A673 (cell line): ENCODE data around the gene HTR1D. TPM values are rescaled to one million over a fixed set of nuclear protein-coding genes. Genes with fewer than 3 reads are reported as not detected.
"Not testable (repeated sequence)": the region's sequence is repeated elsewhere in the genome, so short reads cannot be mapped to it uniquely, and the experiment has no call there.

Source experiments
- BruUV-seq: library from RNA; stranded (reverse); fragments of 400-500 nt; replicated peaks from 2 replicates; lab custom pipeline; 2021; lab: Mats Ljungman, UMichigan
- CTCF ChIA-PET: fragments of 300-600 bp; sonication (Branson Sonifier 250); formaldehyde crosslinking; loops from one replicate; lab custom pipeline; 2022; ENCODE audit warnings: antibody characterized with exemption; lab: Charles Lee
- POLR2A ChIA-PET: fragments of 300-600 bp; sonication (Branson Sonifier 250); formaldehyde crosslinking; loops from one replicate; lab custom pipeline; 2022; ENCODE audit warnings: antibody characterized with exemption; ENCODE audit not compliant: low non-redundant PET; lab: Charles Lee
- DNase-seq: peaks from one replicate; pipeline ENCODE4 v3.0.0-alpha.2; 2015; ENCODE audit warnings: low spot score
- H3K27ac ChIP-seq: fragments of 200-600 bp; sonication (generic); 2 replicates; pipeline ENCODE4 v1.5.1; 2016; ENCODE audit warnings: mixed run types, low read depth, mild to moderate bottlenecking, mixed read lengths, antibody characterized with exemption, low read length; ENCODE audit not compliant: poor library complexity, severe bottlenecking
- H3K27me3 ChIP-seq: fragments of 200-600 bp; sonication (generic); replicated peaks from 2 replicates; pipeline ENCODE4 v1.6.1; 2017; ENCODE audit warnings: mixed run types, low read depth, mild to moderate bottlenecking, mixed read lengths, antibody characterized with exemption, low read length; ENCODE audit not compliant: insufficient read depth, poor library complexity
- H3K36me3 ChIP-seq: fragments of 200-600 bp; sonication (generic); 2 replicates; pipeline ENCODE4 v1.6.1; 2016; ENCODE audit warnings: mixed run types, mild to moderate bottlenecking, mixed read lengths, antibody characterized with exemption, low read length; ENCODE audit not compliant: insufficient read depth, poor library complexity, severe bottlenecking
- H3K4me1 ChIP-seq: fragments of 200-600 bp; sonication (generic); 2 replicates; pipeline ENCODE4 v1.6.1; 2017; ENCODE audit warnings: mixed run types, mild to moderate bottlenecking, mixed read lengths, antibody characterized with exemption, low read length; ENCODE audit not compliant: insufficient read depth, poor library complexity, severe bottlenecking
- H3K4me3 ChIP-seq: fragments of 200-600 bp; sonication (generic); 2 replicates; pipeline ENCODE4 v1.5.1; 2016; ENCODE audit warnings: low read depth, mixed run types, mild to moderate bottlenecking, mixed read lengths, low read length; ENCODE audit not compliant: poor library complexity, severe bottlenecking
- H3K9me3 ChIP-seq: fragments of 200-600 bp; sonication (generic); 2 replicates; pipeline ENCODE4 v1.6.1; 2016; ENCODE audit warnings: mixed run types, low read depth, mild to moderate bottlenecking, mixed read lengths, antibody characterized with exemption, low read length; ENCODE audit not compliant: poor library complexity, severe bottlenecking
- CTCF ChIP-seq: fragments of 300-800, 200-600 bp; sonication (generic); conservative IDR thresholded peaks from 2 replicates; pipeline ENCODE4 v1.5.1; 2017; ENCODE audit warnings: low read depth, mild to moderate bottlenecking, antibody characterized with exemption, low read length, moderate library complexity, mixed read lengths
- EZH2 ChIP-seq: fragments of 200-600 bp; sonication (generic); IDR thresholded peaks from 2 replicates; pipeline ENCODE4 v1.6.1; 2017; ENCODE audit warnings: borderline replicate concordance, low read depth, mild to moderate bottlenecking, mixed read lengths, antibody characterized with exemption, low read length; ENCODE audit not compliant: poor library complexity, severe bottlenecking
- intact Hi-C: fragments of 100-400 bp; cut with micrococcal nuclease; formaldehyde crosslinking; loops from one replicate; pipeline ENCODE4 v1.10.0; 2022; ENCODE audit not compliant: unreplicated experiment
- total RNA-seq: library from RNA; stranded (reverse); gene quantifications from 2 replicates; pipeline ENCODE4 v1.2.3, GENCODE V29; 2021

Gene HTR1D
- total RNA-seq, 1 experiment from 2014 or later: 0.13 TPM

- CTCF ChIA-PET: no interaction called here
- Histone ChIP-seq H3K27me3 (no peaks in the 10 kb centered on the region), H3K4me1 (no peaks in the 10 kb centered on the region), H3K4me3 (no peak overlapping the region), H3K27ac (no peak overlapping the region), H3K9me3 (no peaks in the 10 kb centered on the region), H3K36me3 (no peaks in the 10 kb centered on the region)
- BruUV-seq: no TSS peak
- POLR2A ChIA-PET: no interaction called here
- intact Hi-C loops: no loop called here
- no peak for DNase-seq
- no peak for TF ChIP-seq EZH2
- TF ChIP-seq CTCF: no peak
These were observed 26.1 kb downstream of the HTR1D start for GRCh38 chr1:23191199-23191598.

- DNase-seq: peak; percentile 64
- POLR2A ChIA-PET, H3K27ac ChIP-seq, BruUV-seq, H3K4me1 ChIP-seq, CTCF ChIA-PET, H3K27me3 ChIP-seq, H3K36me3 ChIP-seq, H3K9me3 ChIP-seq, H3K4me3 ChIP-seq, intact Hi-C loops: not testable (repeated sequence)
These were observed 28.3 kb downstream of the HTR1D start for GRCh38 chr1:23188936-23189452.

DNA sequence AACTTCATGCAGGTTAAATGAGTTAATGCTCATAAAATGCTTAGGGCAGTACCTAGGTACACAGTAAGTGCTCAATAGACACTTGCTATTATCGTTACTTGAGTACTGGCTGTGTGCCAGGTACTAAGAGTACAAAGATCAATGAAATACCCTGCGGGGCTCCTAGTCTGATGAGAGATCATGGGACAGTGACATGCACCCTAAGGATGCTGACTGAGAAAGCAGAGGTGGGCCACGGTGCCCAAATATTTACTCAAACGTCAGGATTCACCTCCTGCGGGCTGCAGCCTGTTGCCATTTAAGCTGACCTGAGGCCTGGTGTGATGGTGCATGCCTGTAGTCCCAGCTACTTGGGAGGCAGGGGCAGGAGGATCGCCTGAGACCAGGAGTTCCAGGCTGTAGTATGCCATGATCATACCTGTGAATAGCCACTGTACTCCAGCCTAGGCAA, 28.8 kb downstream of the HTR1D start:
- Histone ChIP-seq H3K4me1 (no peaks in the 10 kb centered on the region), H3K9me3 (no peaks in the 10 kb centered on the region), H3K36me3 (no peaks in the 10 kb centered on the region), H3K27ac (no peak overlapping the region), H3K4me3 (no peak overlapping the region), H3K27me3 (no peaks in the 10 kb centered on the region)
- ChIA-PET CTCF (no interaction called here), POLR2A (no interaction called here)
- no peak for DNase-seq
- TF ChIP-seq CTCF (no peak), EZH2 (no peak)
- intact Hi-C loops: no loop called here
- no TSS peak for BruUV-seq

- no TSS peak for BruUV-seq
- no peak for DNase-seq
- H3K9me3 ChIP-seq: no peaks in the 10 kb centered on the region
- H3K4me3 ChIP-seq: no peak overlapping the region
- H3K27ac ChIP-seq: no peak overlapping the region
- TF ChIP-seq EZH2 (no peak), CTCF (no peak)
- intact Hi-C loops: no loop called here
- H3K36me3 ChIP-seq: no peaks in the 10 kb centered on the region
- no peaks in the 10 kb centered on the region for H3K27me3 ChIP-seq
- ChIA-PET CTCF (no interaction called here), POLR2A (no interaction called here)
- H3K4me1 ChIP-seq: no peaks in the 10 kb centered on the region
These were observed 29.7 kb downstream of the HTR1D start for GRCh38 chr1:23187637-23188036.
